Measurements from ENCODE around the gene ZNF185. TPM values are rescaled to one million over a fixed set of nuclear protein-coding genes. Genes with fewer than 3 reads are reported as not detected.

The ZNF185 gene
- total RNA-seq, 1 donor: 3.9 TPM

GRCh38 chrX:152913910-152914309 lies 16.0 kb downstream of the ZNF185 start:
- DNase-seq (ENCODE audit: low read depth): no peak
- H3K4me3 ChIP-seq (ENCODE audit: low read depth, low read length): no peak overlapping the region
- no peak for TF ChIP-seq CTCF (IDR thresholded peaks at IDR 0.05; ENCODE audit: insufficient read depth, low read depth, low read length)

GRCh38 chrX:152915541-152916241 lies 17.8 kb downstream of the ZNF185 start:
- H3K4me3 ChIP-seq (ENCODE audit: low read depth, low read length): no peak overlapping the region
- DNase-seq (ENCODE audit: low read depth): peak; percentile 50
- peak; percentile 66 for TF ChIP-seq CTCF (IDR thresholded peaks at IDR 0.05; ENCODE audit: insufficient read depth, low read depth, low read length)

- no peak for DNase-seq (ENCODE audit: low read depth)
- no peak for TF ChIP-seq CTCF (IDR thresholded peaks at IDR 0.05; ENCODE audit: insufficient read depth, low read depth, low read length)
- H3K4me3 ChIP-seq (ENCODE audit: low read depth, low read length): no peak overlapping the region
These were observed 20.1 kb downstream of the ZNF185 start for GRCh38 chrX:152917656-152918579.

- TF ChIP-seq CTCF (IDR thresholded peaks at IDR 0.05; ENCODE audit: insufficient read depth, low read depth, low read length): no peak
- DNase-seq (ENCODE audit: low read depth): no peak
- H3K4me3 ChIP-seq (ENCODE audit: low read depth, low read length): no peak overlapping the region
These were observed 20.8 kb downstream of the ZNF185 start for GRCh38 chrX:152918707-152919106.

- H3K4me3 ChIP-seq (ENCODE audit: low read depth, low read length): no peak overlapping the region
- DNase-seq (ENCODE audit: low read depth): no peak
- TF ChIP-seq CTCF (IDR thresholded peaks at IDR 0.05; ENCODE audit: insufficient read depth, low read depth, low read length): no peak
These were observed 25.7 kb downstream of the ZNF185 start for GRCh38 chrX:152923599-152923998.

- DNase-seq (ENCODE audit: low read depth): no peak
- TF ChIP-seq CTCF (IDR thresholded peaks at IDR 0.05; ENCODE audit: insufficient read depth, low read depth, low read length): no peak
- H3K4me3 ChIP-seq (ENCODE audit: low read depth, low read length): no peak overlapping the region
These were observed 28.0 kb downstream of the ZNF185 start for GRCh38 chrX:152925835-152926234.
